SU-DHL-6 (cell line): ENCODE results near the gene TSHZ2.

ENCODE experiments used
- H2AFZ ChIP-seq: fragments of 200-600 bp; sonication (generic); 2 replicates; pipeline ENCODE4 v1.6.1; 2014; ENCODE audit warnings: low read depth, mild to moderate bottlenecking, moderate library complexity, mixed read lengths, antibody characterized with exemption, low read length; ENCODE audit not compliant: severe bottlenecking
- H3F3A ChIP-seq: fragments of 200-600 bp; shearing (Covaris generic); 2 replicates; pipeline ENCODE4 v1.6.0; 2016; ENCODE audit warnings: antibody characterized with exemption, mild to moderate bottlenecking; ENCODE audit not compliant: insufficient read depth
- H3K27ac ChIP-seq: fragments of 200-600 bp; sonication (generic); 2 replicates; pipeline ENCODE4 v1.5.1; 2016; ENCODE audit warnings: low read depth, mild to moderate bottlenecking, low read length, moderate library complexity, mixed read lengths
- H3K27me3 ChIP-seq: fragments of 200-600 bp; sonication (generic), shearing (Covaris generic); 2 replicates; pipeline ENCODE4 v1.6.0; 2014; ENCODE audit warnings: mild to moderate bottlenecking, low read length
- H3K36me3 ChIP-seq: fragments of 200-600 bp; sonication (generic); 2 replicates; pipeline ENCODE4 v1.6.1; 2014; ENCODE audit warnings: mild to moderate bottlenecking, low read length, mixed read lengths
- H3K4me2 ChIP-seq: fragments of 300-600, 200-600 bp; shearing (Covaris generic), sonication (generic); 2 replicates; pipeline ENCODE4 v1.6.0; 2014; ENCODE audit warnings: low read length, low read depth, mild to moderate bottlenecking; ENCODE audit not compliant: poor library complexity, severe bottlenecking
- H3K4me3 ChIP-seq: fragments of 200-600 bp; sonication (generic); 2 replicates; pipeline ENCODE4 v1.5.1; 2014; ENCODE audit warnings: antibody characterized with exemption, low read length, mild to moderate bottlenecking, mixed read lengths; ENCODE audit not compliant: insufficient read depth, poor library complexity, severe bottlenecking
- H3K79me2 ChIP-seq: fragments of 200-600 bp; sonication (generic); 2 replicates; pipeline ENCODE4 v1.6.1; 2014; ENCODE audit warnings: mild to moderate bottlenecking, low read length, moderate library complexity; ENCODE audit not compliant: insufficient read depth
- H3K9ac ChIP-seq: fragments of 200-600 bp; sonication (generic); 2 replicates; pipeline ENCODE4 v1.7.0; 2014; ENCODE audit warnings: mild to moderate bottlenecking, low read length
- H3K9me2 ChIP-seq: fragments of 200-600 bp; sonication (generic); replicated peaks from 2 replicates; pipeline ENCODE4 v1.6.1; 2014; ENCODE audit warnings: low read length; ENCODE audit not compliant: insufficient read depth
- H3K9me3 ChIP-seq: fragments of 200-600 bp; sonication (generic); 2 replicates; pipeline ENCODE4 v1.6.1; 2014; ENCODE audit warnings: low read length, mixed read lengths; ENCODE audit not compliant: insufficient read depth
- H4K20me1 ChIP-seq: fragments of 200-600 bp; sonication (generic); 2 replicates; pipeline ENCODE4 v1.6.1; 2014; ENCODE audit warnings: low read depth, mild to moderate bottlenecking, antibody characterized with exemption, low read length, moderate library complexity, mixed read lengths
- CTCF ChIP-seq: fragments of 200-600 bp; sonication (generic); IDR thresholded peaks from one replicate; pipeline ENCODE4 v1.5.1; 2017; ENCODE audit warnings: antibody characterized with exemption, mild to moderate bottlenecking, low read length, moderate library complexity; ENCODE audit not compliant: insufficient read depth, poor library complexity, severe bottlenecking
- EZH2phosphoT487 ChIP-seq: fragments of 200-600 bp; sonication (generic), shearing (Covaris generic); conservative IDR thresholded peaks from 2 replicates; pipeline ENCODE4 v1.6.1; 2018; ENCODE audit warnings: mild to moderate bottlenecking, antibody characterized with exemption, low read length, moderate library complexity, mixed read lengths

The TSHZ2 gene

GRCh38 chr20:53098621-53099020 is 126.5 kb downstream of the TSHZ2 start:
- H3K79me2 ChIP-seq: no peaks in the 10 kb centered on the region
- no peak overlapping the region for H3K4me2 ChIP-seq
- H3F3A ChIP-seq: peaks cover 8% of the 10 kb centered on the region; the same call in 1 of the 2 replicates
- no peaks in the 10 kb centered on the region for H4K20me1 ChIP-seq
- TF ChIP-seq CTCF: no peak
- TF ChIP-seq EZH2phosphoT487: no peak
- no peak overlapping the region for H2AFZ ChIP-seq
- no peak overlapping the region for H3K4me3 ChIP-seq
- H3K9ac ChIP-seq: no peak overlapping the region
- H3K9me2 ChIP-seq: no peaks in the 10 kb centered on the region
- H3K27me3 ChIP-seq: no peaks in the 10 kb centered on the region
- H3K36me3 ChIP-seq: no peaks in the 10 kb centered on the region
- no peak overlapping the region for H3K27ac ChIP-seq
- no peaks in the 10 kb centered on the region for H3K9me3 ChIP-seq

- TF ChIP-seq EZH2phosphoT487 (no peak), CTCF (no peak)
- Histone ChIP-seq H3K4me3 (no peak overlapping the region), H3K36me3 (no peaks in the 10 kb centered on the region), H3K27me3 (no peaks in the 10 kb centered on the region), H3F3A (peaks cover 8% of the 10 kb centered on the region; the same call in 1 of the 2 replicates), H3K27ac (no peak overlapping the region), H3K79me2 (no peaks in the 10 kb centered on the region), H4K20me1 (no peaks in the 10 kb centered on the region), H2AFZ (no peak overlapping the region), H3K9ac (no peak overlapping the region), H3K9me2 (no peaks in the 10 kb centered on the region), H3K4me2 (no peak overlapping the region), H3K9me3 (no peaks in the 10 kb centered on the region)
These were observed 127.7 kb downstream of the TSHZ2 start for GRCh38 chr20:53099856-53100255.

GRCh38 chr20:53100476-53100911 is 128.3 kb downstream of the TSHZ2 start:
- H3F3A ChIP-seq: peaks cover 8% of the 10 kb centered on the region; the same call in 1 of the 2 replicates
- TF ChIP-seq EZH2phosphoT487 (no peak), CTCF (no peak)
- H3K4me2 ChIP-seq: no peak overlapping the region
- no peak overlapping the region for H2AFZ ChIP-seq
- no peaks in the 10 kb centered on the region for H3K36me3 ChIP-seq
- H4K20me1 ChIP-seq: no peaks in the 10 kb centered on the region
- no peak overlapping the region for H3K9ac ChIP-seq
- no peaks in the 10 kb centered on the region for H3K79me2 ChIP-seq
- H3K9me2 ChIP-seq: no peaks in the 10 kb centered on the region
- H3K9me3 ChIP-seq: no peaks in the 10 kb centered on the region
- H3K27me3 ChIP-seq: no peaks in the 10 kb centered on the region
- H3K27ac ChIP-seq: no peak overlapping the region
- no peak overlapping the region for H3K4me3 ChIP-seq
